NCI-H526 (cell line): ENCODE measurements around the gene NFIL3.
"Not testable (repeated sequence)": the region's sequence is repeated elsewhere in the genome, so short reads cannot be mapped to it uniquely, and the experiment has no call there.

Experiments
- DNase-seq, 2 experiments: peaks; one replicate each; lab custom pipeline; 2025; lab: John Stamatoyannopoulos, UW

Gene NFIL3

GRCh38 chr9:91423785-91424402 is at the start of gene NFIL3:
Gene NFIL3 (minus strand): TSS chr9:91423832. CDS start chr9:91410734, 13,098 bp downstream.
- DNase-seq: peak; percentile 33 to 80

- not testable (repeated sequence) for DNase-seq
These were observed 47.9 kb upstream of the NFIL3 start for GRCh38 chr9:91471524-91471923.

GRCh38 chr9:91465420-91465819 is 41.8 kb upstream of the NFIL3 start:
- no peak for DNase-seq

- DNase-seq: peak in 1 of 2 experiments; percentile 0
These were observed 35.3 kb upstream of the NFIL3 start for GRCh38 chr9:91458906-91459305.

GRCh38 chr9:91452844-91453243 is 29.2 kb upstream of the NFIL3 start:
- DNase-seq: no peak

GRCh38 chr9:91451431-91452270 is 28.0 kb upstream of the NFIL3 start:
- no peak for DNase-seq

GRCh38 chr9:91445135-91445534 is 21.5 kb upstream of the NFIL3 start:
- DNase-seq: no peak

GRCh38 chr9:91443994-91444392 is 20.4 kb upstream of the NFIL3 start:
- DNase-seq: no peak

GRCh38 chr9:91443321-91443993 is 19.8 kb upstream of the NFIL3 start:
- no peak for DNase-seq

GRCh38 chr9:91436841-91437240 is 13.2 kb upstream of the NFIL3 start:
- DNase-seq: no peak

GRCh38 chr9:91433180-91433579 is 9.5 kb upstream of the NFIL3 start:
- DNase-seq: peak; percentile 19 to 30

- no peak for DNase-seq
These were observed 7.9 kb upstream of the NFIL3 start for GRCh38 chr9:91431485-91431884.

- no peak for DNase-seq
These were observed 5.9 kb upstream of the NFIL3 start for GRCh38 chr9:91429501-91429900.

GRCh38 chr9:91428927-91429351 is 5.3 kb upstream of the NFIL3 start:
- no peak for DNase-seq

- no peak for DNase-seq
These were observed 4.8 kb upstream of the NFIL3 start for GRCh38 chr9:91428436-91428835.

GRCh38 chr9:91427873-91428272 is 4.2 kb upstream of the NFIL3 start:
- no peak for DNase-seq

GRCh38 chr9:91426123-91426745 is 2.6 kb upstream of the NFIL3 start:
- DNase-seq: peak in 1 of 2 experiments; percentile 54

GRCh38 chr9:91425271-91425670 is 1.6 kb upstream of the NFIL3 start:
- DNase-seq: no peak

GRCh38 chr9:91424403-91425176 is 958 bp upstream of the NFIL3 start:
- peak in 1 of 2 experiments; percentile 54 for DNase-seq

GRCh38 chr9:91422758-91423711 is 597 bp downstream of the NFIL3 start:
- peak; percentile 12 to 61 for DNase-seq
